ENCODE results near the gene RFX2.

GRCh38 chr19:6141217-6141616, 30.9 kb upstream of the RFX2 start:
- TF ChIP-seq CTCF (IDR thresholded peaks at IDR 0.05) (no peak), ZFX (IDR thresholded peaks at IDR 0.05; ENCODE audit: borderline replicate concordance) (no peak)

All from 22Rv1 (cell line).